ENCODE measurements around the gene MRPL24. TPM values are rescaled to one million over a fixed set of nuclear protein-coding genes. Genes with fewer than 3 reads are reported as not detected.

The MRPL24 gene
- total and polyA plus RNA-seq, 4 donors: 26.7 to 120 (median 79.5) TPM

GRCh38 chr1:156696755-156697154 lies 44.1 kb downstream of the MRPL24 start:
- no peak for DNase-seq
- TF ChIP-seq, protein P1, sequence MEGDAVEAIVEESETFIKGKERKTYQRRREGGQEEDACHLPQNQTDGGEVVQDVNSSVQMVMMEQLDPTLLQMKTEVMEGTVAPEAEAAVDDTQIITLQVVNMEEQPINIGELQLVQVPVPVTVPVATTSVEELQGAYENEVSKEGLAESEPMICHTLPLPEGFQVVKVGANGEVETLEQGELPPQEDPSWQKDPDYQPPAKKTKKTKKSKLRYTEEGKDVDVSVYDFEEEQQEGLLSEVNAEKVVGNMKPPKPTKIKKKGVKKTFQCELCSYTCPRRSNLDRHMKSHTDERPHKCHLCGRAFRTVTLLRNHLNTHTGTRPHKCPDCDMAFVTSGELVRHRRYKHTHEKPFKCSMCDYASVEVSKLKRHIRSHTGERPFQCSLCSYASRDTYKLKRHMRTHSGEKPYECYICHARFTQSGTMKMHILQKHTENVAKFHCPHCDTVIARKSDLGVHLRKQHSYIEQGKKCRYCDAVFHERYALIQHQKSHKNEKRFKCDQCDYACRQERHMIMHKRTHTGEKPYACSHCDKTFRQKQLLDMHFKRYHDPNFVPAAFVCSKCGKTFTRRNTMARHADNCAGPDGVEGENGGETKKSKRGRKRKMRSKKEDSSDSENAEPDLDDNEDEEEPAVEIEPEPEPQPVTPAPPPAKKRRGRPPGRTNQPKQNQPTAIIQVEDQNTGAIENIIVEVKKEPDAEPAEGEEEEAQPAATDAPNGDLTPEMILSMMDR (IDR thresholded peaks at IDR 0.05; ENCODE audit: control extremely low read depth, extremely low read depth): no peak
- no peak overlapping the region for H3K27ac ChIP-seq (ENCODE audit: low read depth in 1 of 2, low read length in 1 of 2)
- H3K4me1 ChIP-seq (ENCODE audit: control insufficient read depth in 5 of 5, insufficient read depth in 5 of 5, low read length in 5 of 5): peaks cover 0 to 27% (median 4%) of the 10 kb centered on the region in 5 donors
- H3K9ac ChIP-seq (ENCODE audit: insufficient read depth in 1 of 2, low read length in 2 of 2): no peak overlapping the region
- H3K27me3 ChIP-seq (ENCODE audit: control insufficient read depth in 3 of 3, insufficient read depth in 3 of 3, low read length in 2 of 3): no peaks in the 10 kb centered on the region
- WGBS, 2 donors: 86 to 93% methylated on average over 8 of the region's 8 CpGs
- no peaks in the 10 kb centered on the region for H3K9me3 ChIP-seq (ENCODE audit: control insufficient read depth in 4 of 4, insufficient read depth in 3 of 4, low read length in 3 of 4)
- peaks cover 0 to 2% (median 0%) of the 10 kb centered on the region in 4 donors for H3K36me3 ChIP-seq (ENCODE audit: control insufficient read depth in 4 of 4, insufficient read depth in 4 of 4, low read length in 4 of 4)
- H3K4me3 ChIP-seq: no peak overlapping the region
- no peak for ATAC-seq (ENCODE audit: insufficient read depth, low FRiP score)

DNA sequence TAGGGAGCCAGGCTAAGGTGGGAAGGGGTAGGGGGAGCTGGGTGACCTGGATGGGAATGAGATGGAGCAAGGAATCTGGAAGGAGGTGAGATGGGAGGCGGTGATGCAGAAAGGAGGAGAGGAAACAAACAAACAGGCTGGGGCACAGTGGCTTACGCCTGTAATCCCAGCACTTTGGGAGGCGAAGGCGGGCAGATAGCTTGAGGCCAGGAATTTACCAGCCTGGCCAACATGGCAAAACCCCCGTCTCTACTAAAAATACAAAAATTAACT lies 46.3 kb downstream of the MRPL24 start:
- Histone ChIP-seq H3K4me3 (no peak overlapping the region), H3K4me1 (ENCODE audit: control insufficient read depth in 5 of 5, insufficient read depth in 5 of 5, low read length in 5 of 5) (peaks cover 0 to 43% (median 7%) of the 10 kb centered on the region in 5 donors), H3K9me3 (ENCODE audit: control insufficient read depth in 4 of 4, insufficient read depth in 3 of 4, low read length in 3 of 4) (no peaks in the 10 kb centered on the region), H3K9ac (ENCODE audit: insufficient read depth in 1 of 2, low read length in 2 of 2) (peak overlapping the region in 1 of 2 donors; percentile 65), H3K36me3 (ENCODE audit: control insufficient read depth in 4 of 4, insufficient read depth in 4 of 4, low read length in 4 of 4) (peaks cover 0 to 2% (median 0%) of the 10 kb centered on the region in 4 donors), H3K27ac (ENCODE audit: low read depth in 1 of 2, low read length in 1 of 2) (no peak overlapping the region), H3K27me3 (ENCODE audit: control insufficient read depth in 3 of 3, insufficient read depth in 3 of 3, low read length in 2 of 3) (no peaks in the 10 kb centered on the region)
- no peak for ATAC-seq (ENCODE audit: insufficient read depth, low FRiP score)
- TF ChIP-seq, protein P1 (IDR thresholded peaks at IDR 0.05; ENCODE audit: control extremely low read depth, extremely low read depth): no peak
- 92 to 95% methylated on average over 5 of the region's 5 CpGs for WGBS, 2 donors
- DNase-seq: no peak

- Histone ChIP-seq H3K36me3 (ENCODE audit: control insufficient read depth in 4 of 4, insufficient read depth in 4 of 4, low read length in 4 of 4) (peaks cover 0 to 2% (median 0%) of the 10 kb centered on the region in 4 donors), H3K27ac (ENCODE audit: low read depth in 1 of 2, low read length in 1 of 2) (no peak overlapping the region), H3K4me1 (ENCODE audit: control insufficient read depth in 5 of 5, insufficient read depth in 5 of 5, low read length in 5 of 5) (peaks cover 0 to 49% (median 7%) of the 10 kb centered on the region in 5 donors), H3K9me3 (ENCODE audit: control insufficient read depth in 4 of 4, insufficient read depth in 3 of 4, low read length in 3 of 4) (no peaks in the 10 kb centered on the region), H3K9ac (ENCODE audit: insufficient read depth in 1 of 2, low read length in 2 of 2) (peak overlapping the region; percentile 37 to 65), H3K4me3 (no peak overlapping the region), H3K27me3 (ENCODE audit: control insufficient read depth in 3 of 3, insufficient read depth in 3 of 3, low read length in 2 of 3) (no peaks in the 10 kb centered on the region)
- ATAC-seq (ENCODE audit: insufficient read depth, low FRiP score): no peak
- TF ChIP-seq, protein P1 (IDR thresholded peaks at IDR 0.05; ENCODE audit: control extremely low read depth, extremely low read depth): no peak
- DNase-seq: peak; percentile 16 to 48 (median 32)
- WGBS, 2 donors: 76 to 81% methylated on average over 12 of the region's 12 CpGs
These were observed 46.8 kb downstream of the MRPL24 start for GRCh38 chr1:156693848-156694689.
